ENCODE measurements around the gene C7orf33. TPM values are rescaled to one million over a fixed set of nuclear protein-coding genes. Genes with fewer than 3 reads are reported as not detected.
"Not testable (repeated sequence)": the region's sequence is repeated elsewhere in the genome, so short reads cannot be mapped to it uniquely, and the experiment has no call there.

C7orf33 gene
- total RNA-seq, 1 donor from 2014 or later, result not detected

- Mint-ChIP-seq H3K9me3 (ENCODE audit: unreplicated experiment) (peaks cover 2% of the 10 kb centered on the region), H3K36me3 (ENCODE audit: low read depth, unreplicated experiment) (no peaks in the 10 kb centered on the region), H3K4me1 (ENCODE audit: low read depth, unreplicated experiment) (peaks cover 2% of the 10 kb centered on the region), H3K27me3 (ENCODE audit: low read depth, unreplicated experiment) (peaks cover 29% of the 10 kb centered on the region), H3K27ac (ENCODE audit: unreplicated experiment) (no peak overlapping the region), H3K4me3 (ENCODE audit: unreplicated experiment) (no peak overlapping the region)
- no peaks in the 10 kb centered on the region for H4K20me1 ChIP-seq (ENCODE audit: insufficient read depth, low read length)
- DNase-seq (ENCODE audit: low read depth) (no peak), FAIRE-seq (no peak)
- H3K9me3 ChIP-seq (ENCODE audit: insufficient read depth, low read depth, low read length), result no peaks in the 10 kb centered on the region
- H3K9ac ChIP-seq (ENCODE audit: low read length), result no peak overlapping the region
- H3K27ac ChIP-seq (ENCODE audit: low read depth, low read length), result no peak overlapping the region
- TF ChIP-seq EZH2 (IDR thresholded peaks at IDR 0.05; ENCODE audit: insufficient read depth, low read length) (no peak), CTCF (IDR thresholded peaks at IDR 0.05; ENCODE audit: insufficient read depth, low read depth, low read length) (no peak)
- no peak overlapping the region for H3K4me2 ChIP-seq (ENCODE audit: low read length)
- no peaks in the 10 kb centered on the region for H3K79me2 ChIP-seq (ENCODE audit: insufficient read depth, low read length)
- no peak overlapping the region for H2AFZ ChIP-seq (ENCODE audit: low read depth, low read length)
- H3K27me3 ChIP-seq (ENCODE audit: insufficient read depth, low read length), result peaks cover 2% of the 10 kb centered on the region
- no peak overlapping the region for H3K4me3 ChIP-seq (ENCODE audit: insufficient read depth, low read depth, low read length)
- no peaks in the 10 kb centered on the region for H3K36me3 ChIP-seq (ENCODE audit: insufficient read depth, low read length)
- no peaks in the 10 kb centered on the region for H3K4me1 ChIP-seq (ENCODE audit: insufficient read depth, low read length)
Observed at GRCh38 chr7:148589640-148590039, 926 bp upstream of the C7orf33 start.

- H3K4me1 ChIP-seq (ENCODE audit: insufficient read depth, low read length); H3K27ac ChIP-seq (ENCODE audit: low read depth, low read length); H3K4me2 ChIP-seq (ENCODE audit: low read length); H3K4me1 Mint-ChIP-seq (ENCODE audit: low read depth, unreplicated experiment); H3K9ac ChIP-seq (ENCODE audit: low read length); H3K4me3 ChIP-seq (ENCODE audit: insufficient read depth, low read depth, low read length); FAIRE-seq; H3K9me3 Mint-ChIP-seq (ENCODE audit: unreplicated experiment); DNase-seq (ENCODE audit: low read depth); H3K27ac Mint-ChIP-seq (ENCODE audit: unreplicated experiment); H3K9me3 ChIP-seq (ENCODE audit: insufficient read depth, low read depth, low read length); H3K27me3 ChIP-seq (ENCODE audit: insufficient read depth, low read length); H3K36me3 ChIP-seq (ENCODE audit: insufficient read depth, low read length); H3K36me3 Mint-ChIP-seq (ENCODE audit: low read depth, unreplicated experiment); H2AFZ ChIP-seq (ENCODE audit: low read depth, low read length); H4K20me1 ChIP-seq (ENCODE audit: insufficient read depth, low read length); H3K27me3 Mint-ChIP-seq (ENCODE audit: low read depth, unreplicated experiment); H3K4me3 Mint-ChIP-seq (ENCODE audit: unreplicated experiment); H3K79me2 ChIP-seq (ENCODE audit: insufficient read depth, low read length): not testable (repeated sequence)
Observed at GRCh38 chr7:148596354-148596753, 5.8 kb downstream of the C7orf33 start.

GRCh38 chr7:148598351-148598750 lies 7.8 kb downstream of the C7orf33 start:
- H3K9me3 ChIP-seq (ENCODE audit: insufficient read depth, low read depth, low read length), result no peaks in the 10 kb centered on the region
- H3K9ac ChIP-seq (ENCODE audit: low read length), result no peak overlapping the region
- Mint-ChIP-seq H3K4me1 (ENCODE audit: low read depth, unreplicated experiment) (no peaks in the 10 kb centered on the region), H3K27me3 (ENCODE audit: low read depth, unreplicated experiment) (no peaks in the 10 kb centered on the region), H3K9me3 (ENCODE audit: unreplicated experiment) (peaks cover 4% of the 10 kb centered on the region), H3K36me3 (ENCODE audit: low read depth, unreplicated experiment) (no peaks in the 10 kb centered on the region), H3K4me3 (ENCODE audit: unreplicated experiment) (no peak overlapping the region), H3K27ac (ENCODE audit: unreplicated experiment) (no peak overlapping the region)
- H3K4me1 ChIP-seq (ENCODE audit: insufficient read depth, low read length), result no peaks in the 10 kb centered on the region
- H2AFZ ChIP-seq (ENCODE audit: low read depth, low read length), result no peak overlapping the region
- no peaks in the 10 kb centered on the region for H4K20me1 ChIP-seq (ENCODE audit: insufficient read depth, low read length)
- no peak overlapping the region for H3K4me3 ChIP-seq (ENCODE audit: insufficient read depth, low read depth, low read length)
- H3K27ac ChIP-seq (ENCODE audit: low read depth, low read length), result no peak overlapping the region
- H3K4me2 ChIP-seq (ENCODE audit: low read length), result no peak overlapping the region
- DNase-seq (ENCODE audit: low read depth), result no peak
- no peaks in the 10 kb centered on the region for H3K27me3 ChIP-seq (ENCODE audit: insufficient read depth, low read length)
- H3K79me2 ChIP-seq (ENCODE audit: insufficient read depth, low read length), result no peaks in the 10 kb centered on the region
- no peak for FAIRE-seq
- no peaks in the 10 kb centered on the region for H3K36me3 ChIP-seq (ENCODE audit: insufficient read depth, low read length)
- TF ChIP-seq CTCF (IDR thresholded peaks at IDR 0.05; ENCODE audit: insufficient read depth, low read depth, low read length) (no peak), EZH2 (IDR thresholded peaks at IDR 0.05; ENCODE audit: insufficient read depth, low read length) (no peak)
